Measurements from ENCODE around the gene ZBTB39.

Gene ZBTB39

DNA sequence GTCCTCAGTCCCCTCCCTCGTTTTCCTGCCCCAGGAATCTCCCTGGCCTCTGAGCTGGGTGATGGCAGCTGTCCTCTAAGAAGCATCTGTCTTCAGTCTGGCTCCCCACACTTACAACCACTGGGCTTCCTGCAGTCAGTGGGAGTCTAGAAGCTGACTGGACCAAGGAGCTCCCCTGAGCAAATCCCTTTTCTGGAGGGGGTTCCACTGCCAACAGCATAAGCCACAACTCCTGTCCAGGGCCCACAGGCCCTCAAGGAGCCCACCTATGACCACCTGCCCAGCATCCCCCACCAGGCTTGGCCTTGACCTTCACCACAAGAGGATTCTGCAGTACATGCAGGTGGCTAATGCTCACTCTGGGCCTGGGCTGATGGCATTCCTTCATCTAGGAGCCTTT, 53.0 kb downstream of the ZBTB39 start:
- TF ChIP-seq CTCF (IDR thresholded peaks at IDR 0.05; ENCODE audit: borderline replicate concordance, control extremely low read depth, extremely low read depth, insufficient read depth, missing control alignments): no peak
- in situ Hi-C loops (cut with MboI; ENCODE audit: low sequenced_read_pairs, unreplicated experiment): no loop called here
- DNase-seq (ENCODE audit: low spot score): no peak

GRCh38 chr12:56951582-56952339, 54.6 kb downstream of the ZBTB39 start:
- no peak for TF ChIP-seq CTCF (IDR thresholded peaks at IDR 0.05; ENCODE audit: borderline replicate concordance, control extremely low read depth, extremely low read depth, insufficient read depth, missing control alignments)
- DNase-seq (ENCODE audit: low spot score): no peak
- in situ Hi-C loops (cut with MboI; ENCODE audit: low sequenced_read_pairs, unreplicated experiment): no loop called here

GRCh38 chr12:56948881-56949280, 57.5 kb downstream of the ZBTB39 start:
- DNase-seq (ENCODE audit: low spot score): no peak
- in situ Hi-C loops (cut with MboI; ENCODE audit: low sequenced_read_pairs, unreplicated experiment): no loop called here
- TF ChIP-seq CTCF (IDR thresholded peaks at IDR 0.05; ENCODE audit: borderline replicate concordance, control extremely low read depth, extremely low read depth, insufficient read depth, missing control alignments): no peak
